Left hindlimb (tissue), 1 donor: ENCODE data around the gene TP53I11.

Source experiments
- DNase-seq: peaks from one replicate; pipeline ENCODE4 v3.0.0-alpha.2; 2018

TP53I11 gene

DNA sequence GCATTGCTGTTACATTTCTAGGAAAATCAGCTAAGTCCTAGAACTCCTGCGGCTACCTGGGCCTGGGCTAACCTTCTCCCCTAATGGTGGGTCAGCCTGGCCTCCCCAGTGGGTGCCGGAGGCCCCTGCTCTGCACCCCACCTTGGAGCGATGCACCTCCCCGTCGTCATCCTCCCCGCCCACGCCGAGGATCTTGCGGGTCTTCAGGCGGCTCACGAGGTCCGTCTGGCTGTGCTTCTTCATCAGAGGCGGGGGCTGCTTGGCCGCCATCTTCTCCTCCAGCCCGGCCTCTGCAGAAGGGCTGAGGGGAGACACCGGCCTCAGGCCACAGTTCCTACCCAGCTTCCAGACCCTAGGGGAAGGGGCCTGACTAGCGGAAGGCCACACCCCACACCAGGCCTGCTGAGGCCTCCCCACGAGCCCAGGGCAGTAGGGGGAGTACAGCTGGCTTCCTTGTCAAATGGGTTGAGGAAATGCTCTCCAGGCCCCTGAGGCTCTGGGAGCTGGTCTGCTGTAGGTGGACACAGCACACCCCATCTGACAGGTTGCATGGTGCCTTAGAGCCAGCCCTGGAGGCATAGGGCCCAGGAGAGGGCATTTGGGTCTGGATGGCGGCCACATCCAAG, 12.5 kb downstream of the TP53I11 start:
- no peak for DNase-seq

DNA sequence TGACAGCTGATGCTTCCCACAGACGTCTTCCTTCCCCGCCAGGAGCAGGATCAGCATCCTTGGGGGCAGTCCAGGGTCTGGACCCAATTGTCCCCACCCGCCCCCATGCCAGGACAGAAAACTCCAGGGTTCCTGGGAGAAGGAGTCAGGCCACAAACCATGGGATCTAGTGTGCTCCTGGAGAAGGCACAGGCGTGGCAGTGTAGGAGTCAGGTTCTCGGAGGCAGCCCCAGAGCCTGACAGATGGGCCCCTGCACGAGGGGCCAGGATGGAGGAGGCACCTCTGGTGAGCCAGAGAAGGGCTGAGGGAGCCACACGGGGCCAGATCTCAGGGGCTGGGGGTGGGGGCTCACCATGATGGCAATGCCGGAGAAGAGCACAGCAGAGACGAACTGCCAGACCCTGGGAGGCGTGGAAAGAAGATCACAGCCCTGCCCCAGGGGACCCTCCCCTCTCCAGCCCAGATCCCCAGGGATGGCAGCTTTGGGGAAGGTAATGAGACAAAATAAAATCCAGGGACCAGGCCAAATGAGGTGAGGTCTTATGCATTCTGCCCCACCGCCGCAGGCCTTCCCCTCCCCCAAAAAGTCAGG, 13.6 kb downstream of the TP53I11 start:
- DNase-seq, result no peak

DNA sequence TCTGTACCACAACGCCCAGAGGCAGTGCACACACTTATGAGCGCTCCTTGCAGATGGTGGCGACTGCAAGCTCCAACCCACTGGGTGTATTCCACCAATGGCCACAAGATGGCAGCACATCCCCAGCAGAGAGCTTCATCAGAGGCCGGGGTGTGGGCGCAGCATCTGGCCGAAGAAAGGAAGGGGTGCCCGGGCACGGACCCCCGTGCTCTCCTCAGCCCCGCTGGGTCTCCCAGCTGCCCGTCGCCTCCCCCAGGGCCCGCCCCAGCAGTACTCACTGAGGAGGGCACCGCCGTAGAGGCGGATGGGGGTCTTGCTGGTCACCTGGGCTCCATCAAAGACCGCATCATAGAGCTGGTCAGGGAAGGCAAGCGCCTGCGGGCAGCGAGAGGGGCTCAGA, 14.2 kb downstream of the TP53I11 start:
- DNase-seq, result peak; percentile 88

DNA sequence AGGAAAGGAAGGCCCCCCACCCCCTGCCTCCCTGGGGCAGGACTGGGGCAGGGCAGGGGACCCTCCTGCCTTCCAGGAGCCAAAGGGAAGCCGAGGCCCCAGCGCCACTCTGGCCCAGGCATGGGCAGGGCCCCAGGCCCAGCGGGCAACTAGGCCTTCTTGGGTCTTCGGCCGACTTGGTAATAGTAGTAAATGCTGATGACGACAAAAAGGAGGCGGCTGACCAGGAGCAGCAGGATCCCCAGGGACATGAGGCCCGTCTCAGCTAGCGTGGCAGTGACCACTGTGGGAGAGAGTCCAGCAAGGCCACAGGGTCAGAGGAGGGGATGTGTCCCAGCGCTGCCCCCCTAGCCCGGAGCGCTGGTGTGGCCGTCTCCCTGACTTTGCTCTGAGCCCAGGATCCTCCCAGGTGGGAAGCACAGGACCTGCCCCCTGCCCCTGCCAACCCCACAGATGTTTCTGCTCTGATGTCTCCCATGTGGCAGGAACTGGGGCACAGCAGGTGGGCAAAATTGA, 15.9 kb downstream of the TP53I11 start:
- DNase-seq, result no peak

DNA sequence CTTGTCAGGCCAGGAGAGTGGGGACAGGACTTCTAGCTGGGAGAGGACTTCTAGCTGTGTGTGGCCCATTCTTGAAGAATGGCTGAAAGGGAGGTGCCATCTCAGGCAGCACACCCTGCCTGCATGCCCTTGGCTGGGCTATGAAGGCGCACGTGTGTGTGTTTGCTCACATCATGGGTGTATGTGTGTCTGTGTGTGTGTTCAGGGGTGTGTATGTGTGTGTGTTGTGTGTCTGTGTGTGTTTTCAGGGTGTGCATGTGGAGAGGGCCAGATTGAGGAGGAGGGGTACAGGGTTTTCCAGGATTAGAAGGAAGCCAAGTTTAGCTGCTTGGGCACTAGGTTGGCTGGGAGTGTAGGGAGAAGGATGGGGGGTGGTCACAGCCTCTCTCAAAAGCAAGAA, 16.6 kb downstream of the TP53I11 start:
- no peak for DNase-seq

DNA sequence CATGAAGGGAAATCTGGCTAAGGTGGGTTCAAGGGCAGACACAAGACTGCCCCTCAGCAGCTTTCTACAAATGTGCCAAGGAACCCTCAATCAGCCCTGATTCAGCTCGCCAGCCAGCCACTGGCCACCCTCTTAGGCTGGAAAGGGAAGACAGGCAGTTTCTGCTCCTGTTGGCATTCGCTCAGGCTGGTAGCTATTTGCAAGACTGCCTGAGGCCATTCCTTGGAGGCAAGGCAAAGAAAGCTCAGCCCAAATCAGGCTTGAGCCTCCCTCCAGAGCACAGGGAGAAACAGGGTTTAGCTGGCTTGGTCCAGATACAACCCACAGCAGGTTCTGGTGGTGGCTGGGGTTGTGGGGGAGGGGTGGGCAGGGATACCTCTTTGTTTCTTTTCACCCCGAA, 19.2 kb downstream of the TP53I11 start:
- no peak for DNase-seq

DNA sequence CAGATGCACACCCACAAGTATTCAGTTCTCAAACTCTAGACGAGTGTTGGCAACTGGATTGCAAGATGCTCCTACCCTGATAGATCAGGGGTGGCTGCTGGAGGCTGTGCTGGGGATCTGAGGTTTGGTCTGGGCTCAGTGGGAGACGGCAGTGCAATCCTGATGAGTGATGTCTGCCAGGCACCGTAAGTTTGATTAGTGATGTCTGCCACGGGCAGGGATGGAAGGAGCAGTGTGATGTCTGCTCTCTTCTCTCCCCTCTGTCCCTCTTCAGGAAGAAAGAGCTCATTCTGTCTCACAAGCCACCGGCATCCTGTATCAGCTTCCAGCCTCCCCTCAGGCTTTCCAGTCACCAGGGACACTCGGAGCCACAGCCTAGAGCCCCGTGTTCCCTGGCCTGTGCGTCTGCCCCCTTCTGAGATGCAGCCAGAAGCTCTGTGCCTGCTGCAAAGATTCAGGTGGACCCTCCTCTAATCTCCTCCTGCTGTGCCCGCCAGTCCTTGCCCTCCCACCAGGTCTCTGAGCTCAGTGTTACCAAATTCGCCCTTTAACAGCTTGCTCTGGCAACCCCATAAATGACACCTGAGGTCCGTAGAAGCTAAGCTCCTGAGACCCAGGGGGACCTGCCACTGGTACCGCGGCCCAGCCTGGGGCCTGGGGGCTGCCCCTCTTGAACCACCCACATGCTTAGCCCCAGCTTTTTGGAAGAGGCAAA, 19.9 kb downstream of the TP53I11 start:
- no peak for DNase-seq

DNA sequence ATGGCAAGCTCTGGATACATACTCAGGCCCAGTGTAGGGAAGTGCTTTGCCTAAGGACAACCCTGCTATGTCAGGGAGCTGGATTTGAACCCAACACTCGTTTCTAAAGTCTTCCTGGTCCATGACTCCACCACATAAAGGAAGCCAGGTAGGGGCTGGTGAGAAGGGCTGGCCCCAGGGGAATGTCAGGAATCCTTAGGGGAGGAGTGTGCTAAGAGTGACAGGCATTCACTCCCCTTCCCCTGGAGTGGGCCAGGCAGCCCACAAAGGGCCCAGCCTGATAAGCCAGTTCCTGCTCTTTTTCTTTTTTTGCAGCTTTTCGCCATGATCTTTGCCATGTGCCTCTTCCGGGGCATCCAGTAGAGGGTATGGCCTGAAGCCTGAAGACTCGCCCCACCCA, 21.9 kb downstream of the TP53I11 start:
- DNase-seq, result no peak

DNA sequence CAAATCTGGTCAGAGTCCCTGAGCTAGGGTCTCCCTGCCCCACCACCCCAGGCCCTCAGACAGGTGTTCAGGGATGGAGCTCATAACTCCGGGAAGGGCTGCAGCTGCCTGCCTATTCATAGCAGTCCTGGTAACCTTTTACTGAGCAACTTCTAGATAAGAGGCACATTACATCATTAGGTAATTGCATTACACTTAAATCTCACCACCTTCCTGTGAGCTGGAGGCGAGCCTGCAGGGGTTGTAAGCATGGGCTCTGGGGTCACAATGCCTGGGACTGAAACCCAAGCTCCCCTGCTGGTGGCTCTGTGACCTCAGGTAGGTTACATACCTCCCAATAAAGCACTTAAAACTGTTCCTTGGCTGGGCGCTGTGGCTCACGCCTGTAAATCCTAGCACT, 22.5 kb downstream of the TP53I11 start:
- DNase-seq, result no peak

DNA sequence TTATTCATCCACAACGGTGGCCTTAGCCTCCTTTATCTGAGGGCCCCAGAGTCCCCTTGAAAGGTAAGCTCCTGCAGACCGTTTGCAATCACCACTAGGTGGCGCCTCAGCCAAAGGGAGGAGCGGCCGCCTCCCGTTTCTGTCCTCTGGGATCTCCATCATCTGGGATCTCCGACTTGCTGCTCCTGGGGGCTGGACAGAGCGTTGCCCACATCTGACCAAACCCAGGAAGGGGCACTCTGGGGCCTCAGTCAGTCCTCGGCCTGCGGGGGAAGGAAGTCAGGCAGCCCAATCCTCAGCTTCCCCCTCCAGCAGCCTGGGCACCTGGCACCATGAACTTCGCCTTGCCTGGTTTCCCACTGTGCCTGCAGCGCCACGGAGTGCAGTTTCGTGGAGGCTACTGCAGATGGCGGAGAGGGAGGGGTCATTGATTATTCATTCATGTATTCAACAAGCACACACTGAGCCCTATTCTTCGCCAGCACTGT, 23.5 kb downstream of the TP53I11 start:
- DNase-seq, result peak; percentile 68

DNA sequence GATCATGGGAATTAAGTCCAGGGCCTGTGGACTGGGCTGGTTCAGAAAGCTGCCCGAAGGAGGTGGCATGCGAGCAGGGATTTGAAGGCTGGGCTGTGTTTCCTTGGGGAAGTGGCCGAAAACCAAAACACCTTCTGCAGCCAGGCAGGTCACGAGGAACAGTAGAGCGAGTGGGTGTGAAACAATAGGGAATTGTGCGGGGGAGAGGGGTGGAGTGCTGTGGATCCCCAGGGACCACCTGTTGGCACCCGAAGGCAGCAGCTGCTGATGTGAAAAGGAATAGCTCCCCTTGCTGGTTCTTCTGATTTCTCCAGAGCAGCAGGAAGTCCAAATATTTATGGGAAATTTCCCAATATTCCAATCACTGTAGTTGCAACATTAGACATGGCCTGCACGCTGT, 24.6 kb downstream of the TP53I11 start:
- no peak for DNase-seq

DNA sequence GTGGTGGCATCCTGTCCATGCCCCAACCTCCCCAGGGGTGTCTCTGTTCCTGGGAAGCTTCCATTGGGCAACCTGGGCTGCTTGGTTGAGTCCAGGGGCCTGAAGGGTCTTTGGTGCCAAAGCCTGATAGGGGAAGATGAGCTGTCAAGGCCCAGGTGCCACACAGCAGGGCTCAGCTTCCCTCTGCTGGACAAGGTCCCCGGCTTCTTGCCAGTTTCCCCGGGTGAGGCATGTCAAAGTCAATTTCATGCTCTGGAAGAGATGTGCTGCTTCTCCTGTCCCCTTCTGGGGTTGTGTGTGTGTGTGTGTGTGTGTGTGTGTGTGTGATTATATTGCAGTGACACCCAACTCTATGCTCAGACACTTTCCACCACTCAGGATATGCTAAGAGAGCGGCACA, 26.9 kb downstream of the TP53I11 start:
- no peak for DNase-seq

DNA sequence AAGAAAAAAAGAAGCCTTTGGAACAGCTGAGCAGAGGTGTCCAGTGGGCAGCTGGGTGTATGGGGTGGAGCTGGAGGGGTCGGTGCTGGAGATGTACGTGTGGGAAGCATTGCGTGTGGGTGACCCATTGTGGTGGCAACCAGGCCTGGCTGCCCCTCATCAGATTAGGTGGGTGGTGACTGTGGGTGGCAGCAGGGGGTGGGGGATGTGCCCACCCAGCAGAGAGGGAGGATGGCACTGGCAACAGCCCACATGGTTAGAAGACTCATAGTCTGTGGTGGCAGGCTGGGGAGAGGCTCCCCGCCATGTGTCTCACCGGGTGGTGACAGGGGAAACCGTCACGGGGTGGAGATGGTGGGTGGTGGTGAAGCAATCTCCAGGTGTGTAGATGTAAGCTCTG, 27.6 kb downstream of the TP53I11 start:
- no peak for DNase-seq

DNA sequence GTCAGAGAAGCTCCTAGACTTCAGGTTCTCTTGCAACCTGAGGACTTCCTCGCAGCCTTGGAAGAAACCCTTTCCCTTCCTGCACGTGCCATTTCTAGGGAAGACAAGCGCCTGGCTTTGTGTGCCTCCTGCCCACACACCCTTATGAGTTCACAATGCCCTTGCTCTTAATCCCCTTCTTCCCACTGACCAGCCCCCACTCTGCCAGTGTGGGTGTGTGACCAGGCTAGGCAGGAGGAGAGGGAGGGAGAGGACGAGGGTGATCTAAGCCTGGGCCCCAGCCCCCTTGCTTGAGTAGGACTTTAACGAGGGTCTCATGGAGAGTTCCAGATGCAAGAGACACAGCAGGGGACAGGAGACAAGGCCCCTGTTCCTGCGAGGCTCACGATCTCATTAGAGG, 30.2 kb downstream of the TP53I11 start:
- DNase-seq, result no peak

DNA sequence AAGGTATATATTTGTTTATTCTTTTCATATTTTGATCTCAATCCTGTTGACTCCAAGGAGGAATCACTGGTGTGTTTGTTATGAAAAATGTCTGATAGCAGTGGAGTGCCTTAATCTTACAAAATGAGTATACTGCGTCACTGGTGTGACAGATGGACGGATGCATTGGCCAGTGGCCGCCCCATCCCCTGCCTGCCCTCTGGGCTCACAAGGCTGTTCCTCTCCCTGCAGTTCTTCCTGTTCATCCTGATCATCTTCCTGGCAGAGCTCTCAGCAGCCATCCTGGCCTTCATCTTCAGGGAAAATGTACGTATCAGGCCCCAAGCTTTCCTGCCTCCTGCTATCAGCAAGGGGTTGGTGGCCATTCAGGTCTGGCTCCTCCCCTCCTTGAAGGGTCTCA, 32.9 kb downstream of the TP53I11 start:
- no peak for DNase-seq

DNA sequence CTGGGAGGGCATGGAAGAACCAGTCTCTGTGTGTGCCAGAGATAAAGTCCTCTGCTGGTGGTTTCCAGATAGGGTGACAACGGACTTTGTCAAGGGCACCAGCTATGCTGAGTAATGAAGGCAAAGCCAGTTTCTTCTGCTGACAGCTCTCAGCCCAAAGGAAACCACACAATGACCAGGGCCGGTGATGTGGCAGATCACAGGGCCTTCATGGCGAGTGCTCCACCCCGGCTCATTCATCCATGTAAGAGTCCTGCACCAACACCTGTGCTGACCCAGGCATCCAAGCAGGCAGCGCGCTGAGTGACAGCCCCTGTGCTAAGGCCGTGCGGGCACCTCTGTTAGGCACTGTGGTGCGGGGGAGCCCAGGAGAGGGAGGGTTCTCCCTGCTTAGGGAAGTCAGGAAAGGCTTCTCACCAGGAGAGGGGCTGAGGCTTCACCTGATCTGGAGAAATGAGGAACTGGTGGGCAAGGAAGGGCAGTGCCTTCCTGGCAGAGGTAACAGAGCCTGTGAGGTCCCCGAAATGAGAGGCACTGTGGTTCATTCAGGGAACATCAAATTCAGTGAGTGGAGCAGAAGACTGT, 33.8 kb downstream of the TP53I11 start:
- no peak for DNase-seq

DNA sequence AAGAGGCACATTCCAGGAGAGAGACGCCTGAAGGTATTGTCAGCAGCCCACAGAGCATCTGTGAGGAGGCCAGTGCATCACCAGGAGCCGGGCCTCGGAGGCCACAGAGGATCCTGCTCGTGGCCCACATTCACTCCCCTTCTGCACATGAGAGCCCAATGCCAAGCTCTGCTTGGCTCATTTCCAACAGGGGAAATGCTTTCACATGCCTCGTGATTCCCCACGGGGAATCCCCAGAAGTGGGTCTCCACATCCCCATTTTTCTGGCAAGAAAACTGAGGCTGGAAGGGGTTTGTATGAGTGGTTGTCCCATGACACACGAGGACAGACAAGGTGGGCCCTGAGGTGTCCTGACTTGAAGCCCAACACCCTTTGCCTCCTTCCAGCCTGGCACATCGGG, 34.4 kb downstream of the TP53I11 start:
- DNase-seq, result no peak

DNA sequence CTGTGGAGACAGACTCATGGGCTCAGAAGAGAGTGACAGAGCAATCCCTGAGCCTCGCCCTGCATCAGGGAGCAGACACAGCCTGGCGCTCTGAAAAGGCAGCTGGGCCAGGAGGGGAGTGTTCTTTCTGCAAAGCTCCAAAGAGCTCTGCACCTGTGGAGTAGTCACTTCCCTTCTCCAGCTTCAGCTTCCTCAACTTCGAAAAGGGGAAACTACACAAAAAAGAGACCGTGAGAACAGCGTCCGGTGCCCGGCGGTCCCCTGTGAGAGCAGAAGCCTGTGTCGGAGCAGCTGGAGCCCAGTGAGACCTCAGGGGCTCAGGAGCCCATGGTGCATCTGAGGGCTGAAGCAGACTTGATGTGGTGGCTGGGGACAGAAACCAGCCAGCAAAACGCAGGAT, 35.1 kb downstream of the TP53I11 start:
- DNase-seq, result no peak

DNA sequence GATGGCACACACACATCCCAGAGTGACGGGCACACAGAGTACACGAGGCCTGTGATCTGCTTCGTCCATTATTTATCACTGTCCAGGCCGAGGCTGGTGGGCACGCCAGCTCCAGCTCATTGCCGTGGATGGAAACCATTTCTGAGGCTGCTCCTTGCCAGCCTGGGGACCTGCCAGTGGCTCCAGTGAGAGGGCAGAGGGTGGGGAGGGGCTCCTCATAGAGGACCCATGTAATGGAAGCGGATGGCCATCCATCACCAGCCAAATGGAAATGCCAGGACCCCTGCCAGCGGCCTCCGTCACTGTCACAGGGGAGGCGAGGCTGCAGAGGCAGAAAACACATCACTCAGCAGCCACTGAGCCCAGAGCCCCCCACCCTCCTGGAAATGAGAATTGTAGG, 35.7 kb downstream of the TP53I11 start:
- no peak for DNase-seq

DNA sequence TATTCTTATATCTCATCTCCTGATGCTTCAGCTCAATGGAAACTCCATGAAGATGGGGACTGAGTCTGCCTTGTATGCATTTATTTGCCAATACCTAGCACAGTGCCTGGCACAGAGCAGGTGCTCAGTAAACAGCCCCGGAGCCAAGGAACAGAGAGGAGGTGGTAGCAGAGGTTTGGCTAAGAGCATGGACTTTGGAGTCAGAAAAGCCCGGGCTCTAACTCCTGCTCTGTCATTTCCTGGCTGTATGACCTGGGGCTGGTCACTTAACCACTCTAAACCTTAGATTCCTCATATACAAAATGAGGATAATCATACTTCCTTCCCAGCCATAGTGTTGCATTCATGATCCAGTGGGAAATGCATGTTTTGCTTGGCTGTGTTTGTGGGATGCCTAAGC, 36.6 kb downstream of the TP53I11 start:
- DNase-seq, result no peak

DNA sequence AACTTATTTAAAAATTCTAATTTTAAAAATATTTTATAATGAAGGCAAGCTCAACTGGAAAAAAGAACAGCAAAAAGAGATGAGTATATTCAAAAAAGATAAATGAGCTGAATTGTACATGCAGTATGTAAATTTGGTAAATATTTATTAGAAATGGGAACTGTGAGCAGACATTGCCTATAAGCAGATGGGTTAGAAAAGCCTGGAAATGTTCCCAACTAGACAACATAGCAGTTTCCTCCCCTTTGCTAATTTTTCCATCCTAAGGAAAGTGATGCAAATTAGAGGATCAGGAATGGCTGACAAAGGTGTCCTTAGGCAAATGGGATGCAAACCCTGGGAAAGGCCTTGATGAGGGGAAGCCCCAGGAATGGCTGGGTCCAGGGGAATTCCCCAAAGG, 37.2 kb downstream of the TP53I11 start:
- DNase-seq, result no peak

DNA sequence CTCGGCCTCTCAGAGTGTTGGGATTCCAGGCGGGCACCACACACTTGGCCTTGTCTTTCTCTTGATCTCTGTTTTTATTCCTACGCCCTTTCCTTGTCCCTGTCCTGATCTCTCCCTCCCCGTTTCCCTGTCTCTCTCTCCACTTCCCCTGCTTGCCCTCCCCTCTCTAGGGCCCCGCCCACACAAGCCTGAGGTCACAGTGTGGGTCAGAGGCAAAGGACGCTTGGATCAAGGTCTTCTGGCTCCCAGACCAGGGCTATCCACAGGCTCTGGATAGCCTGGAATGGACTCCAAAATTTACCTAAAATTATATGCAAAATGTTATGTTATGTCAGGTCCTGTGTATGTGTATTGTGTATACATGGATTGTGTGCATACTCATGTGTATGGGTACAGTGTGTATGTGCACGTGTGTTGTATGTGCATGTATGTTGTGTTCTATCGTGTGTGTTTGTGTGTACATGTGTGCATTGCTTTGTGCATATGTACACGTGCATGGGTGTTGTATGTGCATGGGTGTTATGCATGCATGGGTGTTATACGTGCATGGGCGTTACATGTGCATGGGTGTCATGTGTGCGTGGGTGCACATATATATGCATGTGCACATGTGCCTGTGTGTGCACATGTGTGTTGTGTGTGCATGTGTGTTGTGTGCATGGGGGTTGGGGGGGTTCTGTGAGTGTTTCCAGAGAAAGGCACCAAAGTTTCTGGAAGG, 38.3 kb downstream of the TP53I11 start:
- DNase-seq, result no peak
